GM21717 (cell line): ENCODE measurements around the gene ZNF385D.
"Not testable (repeated sequence)": the region's sequence is repeated elsewhere in the genome, so short reads cannot be mapped to it uniquely, and the experiment has no call there.

ENCODE experiments used
- ATAC-seq: cut with Tn5 transposase; IDR thresholded peaks from one replicate; pipeline ENCODE4 v1.9.1; 2021; ENCODE audit warnings: mild to moderate bottlenecking, moderate library complexity; ENCODE audit not compliant: unreplicated experiment

ZNF385D gene

DNA sequence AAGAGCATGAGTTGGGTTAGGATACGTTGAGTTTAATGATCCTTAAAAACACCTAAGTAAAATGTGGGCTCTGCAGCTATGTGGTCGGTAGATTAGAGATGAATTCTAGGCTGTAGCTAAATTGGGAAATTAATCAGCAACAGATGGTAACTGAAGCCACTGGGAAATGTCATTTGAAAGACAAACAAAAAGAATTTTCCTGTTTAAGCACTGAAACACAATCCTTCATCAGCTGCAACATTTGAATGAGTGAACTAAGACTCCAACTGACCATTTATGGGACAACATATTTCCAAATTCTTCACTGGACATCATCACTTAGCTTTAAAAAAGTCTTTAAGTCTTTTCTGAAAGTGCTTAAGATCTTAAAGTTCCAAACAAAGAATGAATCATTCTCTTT is 226.9 kb downstream of the ZNF385D start:
- no peak for ATAC-seq

DNA sequence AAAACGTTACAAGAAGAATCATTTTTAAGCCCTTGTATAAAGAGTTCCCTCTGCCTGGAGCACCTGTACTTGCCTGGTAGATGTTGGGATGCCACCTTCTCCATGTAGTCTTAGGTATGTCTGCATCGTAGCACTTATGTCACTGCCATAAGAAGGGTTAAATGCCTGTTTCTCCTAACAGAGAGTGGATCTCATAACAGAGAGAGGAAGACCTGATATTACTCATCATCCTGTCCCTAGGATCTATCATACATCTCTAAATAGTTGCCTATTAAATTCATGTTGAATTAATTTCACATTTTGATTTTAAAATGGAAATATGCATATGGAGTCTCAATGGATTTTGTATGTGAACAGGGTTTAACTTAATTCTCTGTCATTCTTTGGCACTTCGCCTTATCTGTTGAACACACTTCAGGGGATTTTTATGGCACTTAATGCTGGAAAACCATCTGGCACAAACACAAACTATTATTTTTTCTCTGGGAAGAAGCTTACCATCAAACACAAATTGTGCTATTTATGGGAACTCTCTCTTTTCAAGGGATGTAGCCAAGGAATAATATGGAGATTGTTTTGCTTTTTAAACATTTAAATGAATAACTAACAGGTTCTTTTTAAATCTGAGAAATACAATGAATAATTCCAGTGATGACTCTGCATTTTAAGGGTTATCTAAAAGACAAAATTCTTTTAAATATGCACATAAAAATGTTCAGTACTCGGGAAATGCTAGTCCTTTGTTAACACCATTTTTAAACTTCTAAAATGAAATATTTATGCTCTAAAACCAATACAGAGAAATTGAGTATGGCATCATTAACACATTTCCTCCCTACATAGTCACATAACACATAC is 230.7 kb downstream of the ZNF385D start:
- no peak for ATAC-seq

DNA sequence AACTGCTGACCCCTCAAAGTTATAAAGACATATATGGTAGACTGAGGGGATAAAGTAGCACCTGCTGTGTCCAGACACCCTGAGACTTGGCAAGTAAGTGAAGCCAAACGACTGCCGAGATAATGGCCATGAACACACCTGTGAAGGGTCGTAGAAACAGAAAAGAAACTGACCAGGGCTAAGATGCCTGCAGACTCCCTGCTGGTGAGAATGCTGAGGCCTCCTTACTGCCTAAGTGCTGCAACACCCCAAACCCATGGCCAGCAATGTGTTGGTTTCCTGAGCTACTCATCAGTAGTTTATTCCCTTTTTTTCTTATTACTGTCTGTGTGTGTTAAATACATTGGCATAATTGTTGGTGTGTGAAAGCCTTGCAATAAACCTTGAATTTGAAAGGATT is 233.8 kb downstream of the ZNF385D start:
- no peak for ATAC-seq

DNA sequence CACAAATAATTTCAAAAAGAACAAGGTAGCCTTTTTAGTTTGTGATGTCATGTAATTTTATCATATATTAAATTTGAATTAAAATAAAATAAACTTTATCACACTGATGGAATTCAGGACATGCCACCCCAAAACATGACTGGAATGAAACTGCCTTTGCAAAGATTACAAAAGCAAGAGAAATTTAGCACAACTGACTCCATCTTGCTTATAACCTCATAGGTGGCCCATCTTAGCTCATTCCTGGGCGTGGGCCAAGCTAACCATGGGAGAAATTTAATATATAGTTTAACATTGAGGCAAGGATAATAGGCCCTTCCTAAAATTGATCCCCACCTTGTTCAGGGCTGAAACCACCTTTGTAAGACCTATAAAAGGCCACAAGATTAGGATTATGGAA is 235.6 kb downstream of the ZNF385D start:
- ATAC-seq: no peak

DNA sequence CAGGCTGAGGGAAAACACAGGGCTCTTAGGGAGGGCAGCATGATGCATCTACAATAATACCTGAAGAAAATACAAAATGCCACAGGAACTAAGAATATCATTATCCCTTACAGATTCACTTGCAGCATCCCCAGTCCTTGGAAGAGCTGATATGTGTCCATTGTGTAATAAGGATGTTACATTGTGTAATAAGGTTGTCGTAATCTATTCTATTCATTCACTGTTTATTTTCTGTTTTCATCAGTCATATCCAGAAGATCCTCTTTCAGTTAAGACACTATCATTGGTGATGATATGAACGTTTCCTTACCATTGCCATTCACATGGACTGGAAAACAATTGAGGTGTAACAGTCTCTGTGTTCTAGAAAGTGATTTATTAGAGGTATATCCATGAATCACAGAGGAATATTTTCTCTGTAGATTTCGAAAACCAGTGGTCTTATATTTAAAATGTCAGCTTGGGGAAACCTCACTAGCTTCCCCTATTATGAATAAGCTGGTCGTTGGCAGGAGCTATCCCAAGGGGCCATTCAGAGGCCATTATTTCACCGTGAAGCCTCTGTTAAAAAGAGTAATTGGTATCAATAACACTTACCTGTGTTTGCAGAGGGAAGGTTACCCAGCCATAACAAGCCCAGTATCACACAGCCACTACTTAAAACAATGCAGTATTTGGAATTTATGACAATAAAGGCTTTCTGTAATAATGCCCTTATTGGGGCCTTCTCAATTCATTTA is 241.1 kb downstream of the ZNF385D start:
- no peak for ATAC-seq

DNA sequence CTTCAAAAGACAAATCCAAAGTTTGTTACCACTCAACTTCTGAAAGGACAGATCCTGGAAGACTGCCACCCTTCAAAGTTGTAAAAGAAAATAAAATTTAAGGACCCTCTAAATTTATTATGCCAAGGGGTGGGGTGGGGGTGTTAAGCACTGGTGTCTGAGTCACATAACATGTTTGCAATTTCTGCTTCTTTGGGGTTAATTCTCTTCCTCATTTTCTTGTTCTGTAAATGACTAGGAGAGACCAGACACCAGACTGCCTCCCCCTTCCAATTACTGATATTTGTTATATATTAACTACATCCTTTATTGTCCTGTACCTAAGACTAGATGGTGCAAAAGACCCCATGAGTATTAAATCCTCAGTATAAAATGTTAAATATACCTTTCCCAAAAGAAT is 242.8 kb downstream of the ZNF385D start:
- no peak for ATAC-seq

DNA sequence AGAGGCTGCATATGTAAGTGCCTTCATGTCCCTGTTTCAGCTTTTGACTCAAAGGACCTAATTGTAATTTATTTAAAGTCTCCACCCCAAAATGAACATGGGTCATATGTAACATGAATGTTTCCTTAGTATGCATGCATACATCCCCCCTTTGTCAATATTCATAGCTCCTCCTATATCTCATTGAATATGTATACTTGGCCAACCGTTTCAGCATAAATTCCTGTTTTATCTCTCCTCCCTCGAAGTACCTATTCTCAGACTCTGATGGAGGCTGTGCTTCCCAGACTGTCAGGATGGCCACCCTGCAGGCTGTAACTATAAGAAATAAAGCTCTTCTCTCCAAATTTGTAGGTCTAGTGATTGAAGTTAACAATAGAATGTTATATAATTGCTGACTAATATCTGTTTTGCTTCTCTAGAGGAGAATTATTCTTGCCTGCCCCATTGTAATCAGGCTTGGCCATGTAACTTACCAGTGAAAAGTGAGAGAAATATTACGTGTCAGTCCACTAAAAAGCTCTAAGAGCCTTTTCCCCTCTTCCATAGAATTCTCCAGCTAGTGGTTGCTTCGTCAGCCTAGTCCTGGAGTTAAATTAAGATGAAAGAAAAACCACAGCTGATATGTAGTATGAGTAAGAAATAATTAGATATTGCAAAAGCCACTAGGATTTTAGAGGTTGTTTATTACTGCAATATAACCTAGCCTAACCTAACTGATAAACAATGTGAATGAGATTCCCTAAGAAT is 245.1 kb downstream of the ZNF385D start:
- no peak for ATAC-seq

DNA sequence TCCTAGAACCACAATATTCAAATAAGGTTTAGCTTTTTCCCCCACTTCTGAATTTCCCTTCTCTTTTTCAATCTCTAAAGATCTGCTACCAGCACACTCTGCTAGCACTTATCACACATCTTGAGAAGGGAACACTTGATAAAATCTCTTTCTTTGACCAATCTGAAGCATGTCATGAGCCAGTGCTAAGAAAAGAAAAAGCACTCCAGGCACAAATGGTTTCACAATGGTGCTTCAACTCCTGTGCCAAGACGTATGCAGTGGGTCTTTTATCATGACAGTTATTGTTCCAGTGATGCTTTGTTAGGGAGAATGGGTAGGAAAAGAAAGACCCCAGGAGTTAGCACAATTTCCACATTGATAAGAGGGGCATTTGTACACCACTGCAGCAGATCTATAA is 248.4 kb downstream of the ZNF385D start:
- no peak for ATAC-seq

DNA sequence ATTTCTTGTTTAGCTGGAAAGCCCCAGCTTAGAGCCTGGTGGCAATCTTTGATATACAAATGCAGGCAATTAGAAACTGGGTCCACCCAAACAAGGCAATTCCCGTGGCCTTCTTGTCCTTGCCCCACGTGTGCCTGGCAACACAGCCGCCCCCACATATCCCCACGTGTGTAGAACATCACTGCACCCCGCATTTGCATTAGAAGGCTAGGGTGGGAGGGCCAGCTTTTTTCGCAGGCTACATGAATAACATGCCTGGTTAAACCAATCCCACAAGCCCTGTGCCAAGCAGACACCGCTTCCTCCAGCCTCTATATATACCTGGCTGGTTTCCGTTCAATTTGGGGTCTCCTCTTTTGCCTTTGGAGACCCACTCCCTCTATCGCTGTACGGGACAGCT is 250.2 kb downstream of the ZNF385D start:
- no peak for ATAC-seq

DNA sequence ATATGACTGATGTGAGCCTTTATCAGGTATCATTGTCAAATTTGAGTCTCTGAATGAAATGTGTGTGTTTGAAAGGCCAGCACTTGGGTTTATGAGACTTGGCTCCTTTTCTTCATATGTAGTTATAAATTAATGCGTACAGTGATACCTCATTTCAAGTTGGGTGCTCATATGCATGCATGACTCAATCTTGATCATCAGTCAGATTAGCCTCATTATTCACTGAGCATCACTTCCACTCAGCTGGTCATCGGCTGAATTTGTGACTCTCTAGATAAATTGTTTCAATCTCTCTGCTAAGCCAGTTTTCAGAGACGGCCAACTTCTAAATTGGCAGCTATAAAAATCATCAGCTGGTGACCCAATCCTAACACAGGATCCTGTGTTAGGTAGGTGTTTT is 260.3 kb downstream of the ZNF385D start:
- not testable (repeated sequence) for ATAC-seq

DNA sequence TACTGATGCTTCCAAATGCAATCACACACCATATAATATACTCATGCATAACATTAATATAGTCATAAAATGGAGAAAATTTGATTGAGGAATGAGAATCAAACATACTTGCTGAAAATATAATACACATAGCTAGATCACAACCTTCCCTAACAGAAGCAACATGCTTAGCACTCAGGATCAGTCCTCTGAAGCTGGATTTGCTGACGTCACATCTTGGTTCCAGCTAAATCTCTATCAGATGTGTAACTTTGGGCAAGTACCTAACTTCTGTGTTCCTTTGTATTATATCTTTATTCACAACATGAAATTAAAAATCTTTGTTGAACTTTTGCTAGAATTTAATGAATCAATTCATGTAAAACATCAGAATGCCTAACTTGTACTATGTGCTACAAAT is 263.5 kb downstream of the ZNF385D start:
- ATAC-seq: no peak

DNA sequence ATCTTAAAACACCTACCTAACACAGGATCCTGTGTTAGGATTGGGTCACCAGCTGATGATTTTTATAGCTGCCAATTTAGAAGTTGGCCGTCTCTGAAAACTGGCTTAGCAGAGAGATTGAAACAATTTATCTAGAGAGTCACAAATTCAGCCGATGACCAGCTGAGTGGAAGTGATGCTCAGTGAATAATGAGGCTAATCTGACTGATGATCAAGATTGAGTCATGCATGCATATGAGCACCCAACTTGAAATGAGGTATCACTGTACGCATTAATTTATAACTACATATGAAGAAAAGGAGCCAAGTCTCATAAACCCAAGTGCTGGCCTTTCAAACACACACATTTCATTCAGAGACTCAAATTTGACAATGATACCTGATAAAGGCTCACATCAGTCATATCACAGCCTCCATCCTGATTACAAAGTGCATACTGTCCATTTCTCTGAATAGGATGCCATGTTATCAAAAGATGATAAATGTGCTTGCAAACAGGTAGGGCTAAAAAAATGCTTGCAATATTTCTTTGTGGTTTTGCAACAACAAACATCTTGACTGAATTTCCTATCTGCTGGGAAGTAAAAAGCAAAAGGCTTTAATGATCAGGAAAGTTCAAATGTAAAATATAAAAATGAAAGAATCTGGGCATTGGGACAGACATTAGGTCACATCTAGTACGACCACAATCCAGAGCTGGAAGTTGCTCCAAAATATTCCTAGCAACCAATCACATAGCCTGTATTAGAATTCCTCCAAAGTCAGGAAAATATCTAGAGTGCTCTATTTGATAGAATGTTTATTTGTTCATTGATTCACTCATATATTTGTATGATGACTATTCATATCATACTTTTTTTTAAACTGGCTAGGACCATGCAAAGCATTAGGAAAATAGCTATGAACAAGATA is 264.7 kb downstream of the ZNF385D start:
- not testable (repeated sequence) for ATAC-seq

DNA sequence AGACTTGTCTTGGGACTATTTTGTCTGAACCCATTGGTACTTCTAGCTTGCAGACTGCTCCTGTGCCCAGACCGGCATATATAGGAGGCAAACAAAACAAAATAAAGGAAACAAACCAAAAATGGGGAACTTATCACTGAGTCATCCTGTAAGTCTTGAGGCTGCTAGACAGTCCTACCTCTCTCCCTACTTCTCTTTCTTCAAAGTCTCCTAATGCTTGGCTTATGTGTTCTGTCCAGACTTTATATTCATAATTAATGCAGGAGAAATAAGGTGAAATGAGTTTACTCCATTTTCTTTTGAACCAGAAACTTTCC is 266.2 kb downstream of the ZNF385D start:
- ATAC-seq: no peak

DNA sequence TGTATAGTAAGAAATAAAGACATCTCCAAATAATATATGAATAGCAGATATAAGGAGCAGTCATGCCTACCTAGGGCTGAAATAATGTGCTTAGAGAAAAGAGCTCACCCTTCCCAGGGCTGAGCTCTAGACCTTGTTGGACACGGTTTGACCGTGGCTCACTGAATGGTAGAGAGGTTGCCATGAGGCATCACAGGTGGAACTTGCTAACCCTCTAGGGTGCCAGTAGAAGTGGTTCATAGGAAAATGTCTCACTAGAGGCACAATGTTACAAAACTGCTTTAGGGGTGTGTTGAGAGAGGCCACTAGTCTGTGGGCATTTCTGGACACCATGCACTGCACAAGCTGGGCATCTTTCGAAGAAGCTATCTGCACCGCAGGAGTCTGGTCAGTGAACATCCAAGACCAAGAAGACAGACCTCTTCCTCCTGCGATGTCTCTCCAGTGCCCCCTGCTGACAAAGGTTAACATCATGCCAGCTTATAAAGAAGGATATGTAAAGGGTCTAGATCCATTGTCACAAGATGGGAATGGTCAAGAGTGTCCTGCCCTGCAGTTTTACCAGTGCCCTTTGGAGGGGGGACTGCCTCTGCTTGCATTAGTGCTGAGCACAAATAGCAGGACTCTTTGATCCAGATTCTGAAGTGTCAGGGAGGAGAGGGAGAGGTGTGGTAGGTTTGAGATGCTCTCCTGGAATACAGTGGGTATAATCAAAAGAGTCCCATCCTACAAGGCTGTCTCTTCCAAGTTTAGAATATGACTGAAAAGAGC is 266.8 kb downstream of the ZNF385D start:
- peak; percentile 85 for ATAC-seq

DNA sequence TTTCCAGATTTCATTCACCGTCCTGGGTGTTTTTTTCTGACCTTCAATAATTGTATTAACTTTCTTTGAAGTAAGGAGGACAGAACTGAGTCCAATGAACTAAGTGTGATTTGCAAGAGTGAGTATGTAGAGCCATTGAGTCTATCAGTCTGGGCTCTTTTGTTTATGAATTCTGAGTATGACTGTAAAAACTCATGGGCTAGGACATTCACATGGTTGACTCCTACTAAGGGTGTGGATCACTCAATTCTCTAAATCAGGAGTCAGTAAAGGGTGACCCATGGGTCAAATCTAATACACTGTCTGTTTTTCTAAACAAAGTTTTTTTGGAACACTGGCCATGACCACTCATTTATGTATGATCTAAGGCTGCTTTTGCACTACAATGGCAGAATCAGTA is 269.0 kb downstream of the ZNF385D start:
- ATAC-seq: no peak

DNA sequence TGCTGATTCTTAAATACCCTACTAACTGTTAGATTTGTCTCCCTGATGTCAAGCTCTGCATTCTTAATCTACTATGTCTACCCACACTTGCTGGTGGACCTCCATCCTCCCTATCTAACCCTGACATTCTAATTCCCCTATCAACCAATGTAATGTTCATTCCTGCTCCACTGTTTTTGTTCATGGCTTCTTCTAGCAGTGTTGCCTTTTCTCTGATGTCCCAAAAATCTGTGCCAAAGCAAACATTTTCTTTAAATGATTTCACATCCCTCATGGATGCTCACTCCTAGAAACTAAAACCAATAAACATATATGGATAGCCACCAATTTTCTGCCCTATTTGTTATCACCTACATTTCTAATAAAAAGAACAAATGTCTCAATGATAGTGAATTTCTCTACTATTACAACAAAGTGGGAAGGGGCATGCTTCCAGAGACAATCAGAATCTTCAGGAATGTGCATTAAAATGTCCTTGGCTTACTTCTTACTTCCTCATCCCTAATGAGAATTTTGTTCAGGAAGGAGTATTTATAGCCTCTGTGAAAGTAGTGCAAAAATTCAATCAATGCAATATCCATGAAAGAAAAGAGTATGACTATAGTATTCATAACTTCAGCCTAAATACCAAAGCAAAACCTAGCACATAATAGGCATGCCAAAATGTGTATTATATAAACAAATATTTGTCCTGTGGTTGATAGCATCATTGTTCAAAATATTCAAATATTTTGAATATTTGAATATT is 273.3 kb downstream of the ZNF385D start:
- ATAC-seq: no peak

DNA sequence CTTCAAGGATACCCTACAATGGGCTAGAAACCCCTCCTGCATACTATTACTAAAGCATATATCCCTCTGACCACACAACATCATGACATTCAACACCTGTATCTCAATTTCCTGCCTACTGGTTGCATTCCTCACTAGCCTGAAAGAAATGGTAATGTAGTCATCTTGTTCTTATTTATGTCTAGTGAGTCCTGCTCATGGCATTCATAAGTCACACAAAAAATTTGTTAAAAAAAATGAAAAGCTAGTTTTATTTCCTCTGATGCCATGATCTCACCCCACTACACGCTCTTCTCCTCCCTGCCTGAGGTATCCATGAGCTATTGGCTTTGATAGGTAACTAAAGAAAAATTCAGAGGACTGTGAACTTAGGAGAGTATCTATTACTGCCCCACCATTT is 284.5 kb downstream of the ZNF385D start:
- no peak for ATAC-seq

DNA sequence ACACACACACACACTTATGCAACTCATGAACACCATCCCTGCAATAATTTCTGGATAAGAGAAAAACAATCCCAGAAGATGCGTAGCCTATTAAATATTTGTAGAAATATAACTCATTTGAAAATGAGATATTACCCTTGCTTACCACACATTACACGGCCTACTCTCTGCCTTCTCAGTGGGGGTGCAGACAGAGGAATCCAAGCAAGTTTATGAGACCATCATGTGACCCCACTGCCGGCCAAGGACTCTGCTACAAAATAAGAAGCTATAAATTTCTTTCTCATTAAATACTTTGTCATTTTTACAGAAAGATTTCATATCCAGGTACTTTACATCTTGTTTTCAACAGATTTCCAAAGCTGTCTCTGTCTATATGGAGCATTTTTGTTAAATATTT is 286.3 kb downstream of the ZNF385D start:
- ATAC-seq: no peak

DNA sequence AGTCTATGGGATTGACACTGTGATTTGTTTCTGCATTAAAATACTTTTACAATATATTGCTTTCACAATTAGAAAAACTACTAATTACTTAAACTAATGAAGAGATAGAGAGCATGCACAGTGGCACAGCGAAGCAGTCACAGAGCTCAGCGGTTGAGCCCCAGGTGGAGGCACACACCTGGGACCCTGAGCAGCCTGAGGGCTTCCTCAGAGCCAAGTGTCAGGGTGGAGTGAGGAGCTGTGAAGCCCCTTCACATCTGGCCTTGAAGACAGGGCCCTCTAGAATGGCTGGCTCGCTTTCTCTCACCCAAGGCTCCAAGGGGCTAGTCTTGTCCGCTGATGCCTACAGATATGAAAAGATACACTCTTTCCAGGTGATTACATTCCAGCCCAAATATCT is 287.7 kb downstream of the ZNF385D start:
- ATAC-seq: no peak
